Measurements from ENCODE around the gene CFAP126. TPM values are rescaled to one million over a fixed set of nuclear protein-coding genes. Genes with fewer than 3 reads are reported as not detected.

Gene CFAP126
- total RNA-seq, 1 experiment from 2014 or later: not detected

DNA sequence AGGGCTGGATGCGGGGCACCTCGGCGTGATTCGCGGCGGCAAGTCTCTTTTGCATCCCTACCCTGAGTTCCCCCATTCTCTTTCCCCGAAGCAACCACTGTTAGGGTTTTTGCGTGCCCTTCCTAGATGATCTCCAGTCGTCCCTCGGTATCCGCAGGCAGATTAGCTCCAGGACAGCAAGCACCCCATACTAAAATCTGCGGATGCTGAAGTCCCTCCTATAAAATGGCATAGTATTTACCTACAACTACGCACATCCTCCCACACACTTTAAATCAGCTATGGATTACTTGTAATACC is 22.8 kb upstream of the CFAP126 start:
- Histone ChIP-seq H3K18ac (ENCODE audit: insufficient read length, low read depth, low read length) (peak overlapping the region; percentile 15), H2BK15ac (ENCODE audit: low read depth, low read length) (no peak overlapping the region), H4K91ac (ENCODE audit: insufficient read length, low read depth, low read length) (no peak overlapping the region), H2BK12ac (ENCODE audit: insufficient read length, low read depth, low read length) (no peak overlapping the region), H2AK5ac (ENCODE audit: insufficient read length, low read length) (no peak overlapping the region), H3K9ac (ENCODE audit: extremely low read depth, insufficient read length, low read length) (peak overlapping the region; percentile 40), H2AFZ (ENCODE audit: low read length) (no peak overlapping the region), H3K4me2 (ENCODE audit: insufficient read depth, insufficient read length, low read length) (peak overlapping the region; percentile 66), H3T11ph (ENCODE audit: low read length) (no peak overlapping the region), H3K27me3 (ENCODE audit: insufficient read depth, low read length) (no peaks in the 10 kb centered on the region), H3K23ac (ENCODE audit: insufficient read length, low read depth, low read length) (no peak overlapping the region), H3K4ac (ENCODE audit: low read depth, low read length) (no peak overlapping the region), H4K8ac (replicated peaks; ENCODE audit: insufficient read length, low read depth, low read length) (no peak overlapping the region), H3K23me2 (ENCODE audit: insufficient read length, low read depth, low read length, poor library complexity, severe bottlenecking) (peaks cover 4% of the 10 kb centered on the region), H2BK120ac (ENCODE audit: low read depth, low read length, poor library complexity, severe bottlenecking) (no peak overlapping the region), H2BK20ac (ENCODE audit: low read depth, low read length, poor library complexity, severe bottlenecking) (no peak overlapping the region), H4K5ac (ENCODE audit: insufficient read length, low read depth, low read length) (no peak overlapping the region), H3K27ac (ENCODE audit: insufficient read length, low read depth, low read length) (no peak overlapping the region), H2BK5ac (ENCODE audit: insufficient read length, low read length) (no peak overlapping the region), H3K56ac (ENCODE audit: insufficient read length, low read depth, low read length) (no peak overlapping the region), H4K20me1 (ENCODE audit: control insufficient read depth, insufficient read depth, insufficient read length) (no peaks in the 10 kb centered on the region), H3K79me2 (ENCODE audit: insufficient read depth, low read length) (no peaks in the 10 kb centered on the region), H3K9me3 (ENCODE audit: control insufficient read depth, low read depth, low read length) (no peaks in the 10 kb centered on the region), H3K79me1 (ENCODE audit: insufficient read depth, low read depth, low read length, poor library complexity, severe bottlenecking) (no peaks in the 10 kb centered on the region), H3K4me1 (ENCODE audit: insufficient read depth, low read length) (no peaks in the 10 kb centered on the region; the same call in 1 of the 2 replicates), H3K14ac (ENCODE audit: insufficient read depth, low read length) (peak overlapping the region; percentile 33)
- peaks cover 9 to 17% of the 10 kb centered on the region in 2 experiments for H3K4me1 Mint-ChIP-seq
- H3K9me3 Mint-ChIP-seq: no peaks in the 10 kb centered on the region
- peak overlapping the region in 2 of 3 experiments; percentile 70 to 95; a peak in 3 of 7 replicates for H3K27ac Mint-ChIP-seq
- WGBS (ENCODE audit: extremely low coverage, insufficient read length, low lambda C conversion rate): no CpG with 5 or more reads among the region's 13 CpGs
- no peaks in the 10 kb centered on the region for H3K36me3 Mint-ChIP-seq (ENCODE audit: insufficient read depth in 1 of 3, low read depth in 3 of 3)
- DNase-seq: no peak
- no peaks in the 10 kb centered on the region for H3K27me3 Mint-ChIP-seq (ENCODE audit: low read depth)
- TF ChIP-seq, protein P1, sequence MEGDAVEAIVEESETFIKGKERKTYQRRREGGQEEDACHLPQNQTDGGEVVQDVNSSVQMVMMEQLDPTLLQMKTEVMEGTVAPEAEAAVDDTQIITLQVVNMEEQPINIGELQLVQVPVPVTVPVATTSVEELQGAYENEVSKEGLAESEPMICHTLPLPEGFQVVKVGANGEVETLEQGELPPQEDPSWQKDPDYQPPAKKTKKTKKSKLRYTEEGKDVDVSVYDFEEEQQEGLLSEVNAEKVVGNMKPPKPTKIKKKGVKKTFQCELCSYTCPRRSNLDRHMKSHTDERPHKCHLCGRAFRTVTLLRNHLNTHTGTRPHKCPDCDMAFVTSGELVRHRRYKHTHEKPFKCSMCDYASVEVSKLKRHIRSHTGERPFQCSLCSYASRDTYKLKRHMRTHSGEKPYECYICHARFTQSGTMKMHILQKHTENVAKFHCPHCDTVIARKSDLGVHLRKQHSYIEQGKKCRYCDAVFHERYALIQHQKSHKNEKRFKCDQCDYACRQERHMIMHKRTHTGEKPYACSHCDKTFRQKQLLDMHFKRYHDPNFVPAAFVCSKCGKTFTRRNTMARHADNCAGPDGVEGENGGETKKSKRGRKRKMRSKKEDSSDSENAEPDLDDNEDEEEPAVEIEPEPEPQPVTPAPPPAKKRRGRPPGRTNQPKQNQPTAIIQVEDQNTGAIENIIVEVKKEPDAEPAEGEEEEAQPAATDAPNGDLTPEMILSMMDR (conservative IDR thresholded peaks at IDR 0.05): no peak
- H3K4me3 Mint-ChIP-seq: peak overlapping the region; percentile 92 to 97

All from H9 (cell line).